Peyer's patch (tissue), 4 donors: ENCODE measurements around the gene ARL1. TPM values are rescaled to one million over a fixed set of nuclear protein-coding genes. Genes with fewer than 3 reads are reported as not detected.
"Not testable (repeated sequence)": the region's sequence is repeated elsewhere in the genome, so short reads cannot be mapped to it uniquely, and the experiment has no call there.

ENCODE experiments used
- DNase-seq, 3 donors: peaks; one replicate each; pipeline ENCODE4 v3.0.0-alpha.2; 2017 to 2019
- H3K27ac ChIP-seq, 4 donors: fragments of 200-600 bp; sonication (generic); one replicate each; pipeline ENCODE4 v1.5.1; 2016 to 2019
- H3K27me3 ChIP-seq, 2 donors: fragments of 200-600 bp; sonication (generic); one replicate each; pipeline ENCODE4 v1.5.1; 2019
- H3K36me3 ChIP-seq, 3 donors: fragments of 200-600 bp; sonication (generic); one replicate each; pipeline ENCODE4 v1.5.1; 2016 to 2019
- H3K4me1 ChIP-seq, 4 donors: fragments of 200-600 bp; sonication (generic); one replicate each; pipeline ENCODE4 v1.5.1; 2016 to 2019
- H3K4me3 ChIP-seq, 4 donors: fragments of 200-600 bp; sonication (generic); 1 replicate in 3 of 4; 2 replicates in 1 of 4; pipeline ENCODE4 v1.5.1; 2016 to 2019; ENCODE audit warnings: mild to moderate bottlenecking in 1 of 4
- H3K9me3 ChIP-seq, 4 donors: fragments of 200-600 bp; sonication (generic); one replicate each; pipeline ENCODE4 v1.5.1; 2016 to 2019; ENCODE audit warnings: mild to moderate bottlenecking in 1 of 4
- CTCF ChIP-seq, 6 experiments: fragments of 450-650 bp in 4 of 6; fragments of 200-600 bp in 2 of 6; sonication (generic) in 1 of 6; IDR thresholded peaks; one replicate each; pipeline ENCODE4 v1.5.1; 2017 to 2019; ENCODE audit warnings: antibody characterized with exemption in 6 of 6, mild to moderate bottlenecking in 3 of 6, moderate library complexity in 1 of 6
- POLR2A ChIP-seq, 2 donors: fragments of 450-650 bp; IDR thresholded peaks; one replicate each; pipeline ENCODE4 v1.5.1; 2017; ENCODE audit warnings: antibody characterized with exemption in 2 of 2, mild to moderate bottlenecking in 2 of 2, moderate library complexity in 2 of 2
- total RNA-seq, 4 donors: library from RNA; depleted of rRNA; stranded (reverse); fragments of >200 nt; gene quantifications; one replicate each; pipeline ENCODE4 v1.1.0, GENCODE V29; 2016

ARL1 gene
- total RNA-seq, 4 donors from 2014 or later: 37.1 to 59.3 (median 50.6) TPM

GRCh38 chr12:101430456-101430855, 22.9 kb upstream of the ARL1 start:
- DNase-seq: no peak
- Histone ChIP-seq H3K4me1 (no peaks in the 10 kb centered on the region), H3K27me3 (no peaks in the 10 kb centered on the region), H3K27ac (no peak overlapping the region), H3K36me3 (no peaks in the 10 kb centered on the region), H3K4me3 (no peak overlapping the region), H3K9me3 (no peaks in the 10 kb centered on the region)
- TF ChIP-seq POLR2A (IDR thresholded peaks at IDR 0.05) (no peak), CTCF (IDR thresholded peaks at IDR 0.05) (no peak)

GRCh38 chr12:101424620-101425019, 17.0 kb upstream of the ARL1 start:
- no peak for DNase-seq
- H3K36me3 ChIP-seq: no peaks in the 10 kb centered on the region
- no peaks in the 10 kb centered on the region for H3K27me3 ChIP-seq
- no peak overlapping the region for H3K4me3 ChIP-seq
- H3K9me3 ChIP-seq: no peaks in the 10 kb centered on the region
- H3K4me1 ChIP-seq: no peaks in the 10 kb centered on the region
- TF ChIP-seq POLR2A (IDR thresholded peaks at IDR 0.05): no peak
- TF ChIP-seq CTCF (IDR thresholded peaks at IDR 0.05): no peak
- H3K27ac ChIP-seq: no peak overlapping the region

- H3K4me1 ChIP-seq, H3K27me3 ChIP-seq, H3K36me3 ChIP-seq, H3K9me3 ChIP-seq, H3K4me3 ChIP-seq, H3K27ac ChIP-seq, DNase-seq: not testable (repeated sequence)
Observed at GRCh38 chr12:101422066-101422465, 14.5 kb upstream of the ARL1 start.

DNA sequence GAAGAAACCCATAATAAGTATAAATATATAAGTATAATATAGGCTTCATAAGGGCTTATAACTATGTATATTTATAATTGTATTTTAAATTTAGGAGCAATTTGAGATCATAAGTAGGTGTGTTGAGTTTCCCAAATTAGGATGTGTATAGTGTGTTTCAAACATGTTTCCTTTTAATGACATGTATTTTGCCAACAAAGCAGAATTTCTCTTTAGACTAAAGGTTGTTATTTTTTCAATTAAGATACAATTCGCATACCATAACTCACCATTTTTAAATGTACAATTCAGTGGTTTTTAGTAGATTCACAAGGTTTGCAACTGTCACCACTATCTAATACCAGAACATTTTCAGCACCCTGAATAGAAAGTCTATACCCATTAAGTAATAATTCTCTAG, 7.7 kb upstream of the ARL1 start:
- no peak overlapping the region for H3K27ac ChIP-seq
- DNase-seq: no peak
- no peaks in the 10 kb centered on the region for H3K4me1 ChIP-seq
- H3K9me3 ChIP-seq: no peaks in the 10 kb centered on the region
- no peaks in the 10 kb centered on the region for H3K36me3 ChIP-seq
- TF ChIP-seq POLR2A (IDR thresholded peaks at IDR 0.05): no peak
- TF ChIP-seq CTCF (IDR thresholded peaks at IDR 0.05): no peak
- H3K27me3 ChIP-seq: no peaks in the 10 kb centered on the region
- no peak overlapping the region for H3K4me3 ChIP-seq

DNA sequence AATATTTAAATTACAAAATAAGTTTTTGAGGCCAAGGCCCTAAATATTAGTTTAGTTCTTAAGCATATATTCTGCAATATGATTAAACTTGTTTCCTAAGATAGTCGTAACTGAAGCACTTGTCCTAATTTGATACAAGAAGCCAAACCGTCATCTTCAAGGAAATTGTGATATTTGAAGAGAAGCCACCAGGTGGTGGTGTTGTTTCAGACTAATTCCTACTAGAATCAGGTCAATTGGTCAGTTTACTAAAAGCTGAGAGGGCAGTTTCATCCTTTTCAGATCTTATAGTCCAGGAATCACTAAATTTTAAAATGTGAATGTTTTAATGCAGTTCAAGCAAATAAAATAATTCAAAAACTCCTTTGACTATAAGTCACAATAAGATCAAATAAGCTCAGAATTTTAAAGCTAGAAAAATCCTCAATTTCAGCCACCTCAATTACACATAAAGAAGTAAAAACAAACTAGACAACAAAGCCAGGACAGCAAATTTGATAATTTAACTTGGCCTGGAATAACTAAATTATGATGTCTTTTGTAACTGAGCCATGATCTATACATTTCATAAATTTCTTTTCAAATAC, 7.1 kb upstream of the ARL1 start:
- DNase-seq: peak in 1 of 3 donors; percentile 59
- no peaks in the 10 kb centered on the region for H3K9me3 ChIP-seq
- no peak overlapping the region for H3K4me3 ChIP-seq
- H3K27ac ChIP-seq: no peak overlapping the region
- TF ChIP-seq POLR2A (IDR thresholded peaks at IDR 0.05): no peak
- peak; percentile 16 to 81 (median 64) for TF ChIP-seq CTCF (IDR thresholded peaks at IDR 0.05)
- H3K27me3 ChIP-seq: no peaks in the 10 kb centered on the region
- no peaks in the 10 kb centered on the region for H3K36me3 ChIP-seq
- H3K4me1 ChIP-seq: no peaks in the 10 kb centered on the region

DNA sequence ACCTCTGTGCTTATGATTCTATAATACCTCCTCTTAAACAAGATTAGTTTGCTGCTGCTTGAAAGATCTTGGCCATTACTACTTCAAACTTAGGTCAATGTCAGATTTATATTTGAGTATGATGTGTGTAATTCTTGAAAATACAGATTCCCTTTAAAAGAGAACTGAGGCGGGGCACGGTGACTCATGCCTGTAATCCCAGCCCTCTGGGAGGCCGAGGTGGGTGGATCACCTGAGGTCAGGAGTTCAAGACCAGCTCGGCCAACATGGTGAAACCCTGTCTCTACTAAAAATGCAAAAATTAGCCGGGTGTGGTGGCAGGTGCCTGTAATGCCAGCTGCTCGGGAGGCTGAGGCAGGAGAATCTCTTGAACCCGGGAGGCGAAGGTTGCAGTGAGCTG, 2.6 kb upstream of the ARL1 start:
- DNase-seq, H3K9me3 ChIP-seq, H3K36me3 ChIP-seq, H3K4me3 ChIP-seq, H3K27me3 ChIP-seq, H3K27ac ChIP-seq: not testable (repeated sequence)
- H3K4me1 ChIP-seq: peaks cover 0 to 22% (median 0%) of the 10 kb centered on the region in 4 donors

DNA sequence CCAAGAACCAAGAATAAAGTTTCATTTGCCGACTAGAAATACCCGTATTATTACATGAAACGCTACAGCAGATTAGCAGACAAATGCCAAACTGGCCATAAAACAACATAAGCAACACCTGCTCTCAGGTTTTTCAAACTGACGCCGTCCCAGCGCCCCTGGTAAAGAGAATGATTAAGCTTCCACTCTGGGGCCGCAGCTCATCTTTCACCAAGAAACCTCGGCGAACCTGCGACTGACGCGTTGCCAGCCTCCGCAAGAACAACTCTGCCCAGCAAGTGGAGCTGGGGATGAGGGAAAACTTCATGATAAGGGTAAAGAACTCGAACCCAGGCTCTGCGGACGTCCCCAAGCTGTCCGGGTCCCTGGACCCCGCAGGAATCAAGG, 530 bp downstream of the ARL1 start:
- no peak for TF ChIP-seq POLR2A (IDR thresholded peaks at IDR 0.05)
- TF ChIP-seq CTCF (IDR thresholded peaks at IDR 0.05): no peak
- peaks cover 0 to 6% (median 0%) of the 10 kb centered on the region in 3 donors for H3K36me3 ChIP-seq
- DNase-seq: peak in 1 of 3 donors; percentile 23
- no peaks in the 10 kb centered on the region for H3K9me3 ChIP-seq
- peak overlapping the region; percentile 73 to 97 (median 88) for H3K27ac ChIP-seq
- no peaks in the 10 kb centered on the region for H3K27me3 ChIP-seq
- peak overlapping the region; percentile 73 to 93 (median 87) for H3K4me3 ChIP-seq
- peaks cover 0 to 28% (median 0%) of the 10 kb centered on the region in 4 donors for H3K4me1 ChIP-seq

DNA sequence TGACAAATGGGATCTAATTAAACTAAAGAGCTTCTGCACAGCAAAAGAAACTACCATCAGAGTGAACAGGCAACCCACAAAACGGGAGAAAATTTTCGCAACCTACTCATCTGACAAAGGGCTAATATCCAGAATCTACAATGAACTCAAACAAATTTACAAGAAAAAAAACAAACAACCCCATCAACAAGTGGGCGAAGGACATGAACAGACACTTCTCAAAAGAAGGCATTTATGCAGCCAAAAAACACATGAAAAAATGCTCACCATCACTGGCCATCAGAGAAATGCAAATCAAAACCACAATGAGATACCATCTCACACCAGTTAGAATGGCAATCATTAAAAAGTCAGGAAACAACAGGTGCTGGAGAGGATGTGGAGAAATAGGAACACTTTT, 16.4 kb downstream of the ARL1 start:
- H3K36me3 ChIP-seq: peaks cover 0 to 58% (median 0%) of the 10 kb centered on the region in 3 donors

More for the DNA sequence above, 16.4 kb downstream of the ARL1 start:
- H3K27ac ChIP-seq, H3K9me3 ChIP-seq, H3K27me3 ChIP-seq, DNase-seq, H3K4me3 ChIP-seq, H3K4me1 ChIP-seq: not testable (repeated sequence)
